B cell (primary cell): ENCODE results near the gene HSPB7.
"Not testable (repeated sequence)": the region's sequence is repeated elsewhere in the genome, so short reads cannot be mapped to it uniquely, and the experiment has no call there.

Experiments
- EZH2 ChIP-seq: IDR thresholded peaks from 2 replicates; pipeline ENCODE4 v1.6.1; 2012; ENCODE audit warnings: borderline replicate concordance, low read depth, mild to moderate bottlenecking, moderate library complexity, low read length; ENCODE audit not compliant: insufficient read depth, poor library complexity, severe bottlenecking
- TF ChIP-seq, protein P1 (sequence below): fragments of 200-600 bp; IDR thresholded peaks from one replicate; pipeline ENCODE4 v1.8.0; 2022; ENCODE audit warnings: antibody characterized with exemption, mild to moderate bottlenecking

DNA sequence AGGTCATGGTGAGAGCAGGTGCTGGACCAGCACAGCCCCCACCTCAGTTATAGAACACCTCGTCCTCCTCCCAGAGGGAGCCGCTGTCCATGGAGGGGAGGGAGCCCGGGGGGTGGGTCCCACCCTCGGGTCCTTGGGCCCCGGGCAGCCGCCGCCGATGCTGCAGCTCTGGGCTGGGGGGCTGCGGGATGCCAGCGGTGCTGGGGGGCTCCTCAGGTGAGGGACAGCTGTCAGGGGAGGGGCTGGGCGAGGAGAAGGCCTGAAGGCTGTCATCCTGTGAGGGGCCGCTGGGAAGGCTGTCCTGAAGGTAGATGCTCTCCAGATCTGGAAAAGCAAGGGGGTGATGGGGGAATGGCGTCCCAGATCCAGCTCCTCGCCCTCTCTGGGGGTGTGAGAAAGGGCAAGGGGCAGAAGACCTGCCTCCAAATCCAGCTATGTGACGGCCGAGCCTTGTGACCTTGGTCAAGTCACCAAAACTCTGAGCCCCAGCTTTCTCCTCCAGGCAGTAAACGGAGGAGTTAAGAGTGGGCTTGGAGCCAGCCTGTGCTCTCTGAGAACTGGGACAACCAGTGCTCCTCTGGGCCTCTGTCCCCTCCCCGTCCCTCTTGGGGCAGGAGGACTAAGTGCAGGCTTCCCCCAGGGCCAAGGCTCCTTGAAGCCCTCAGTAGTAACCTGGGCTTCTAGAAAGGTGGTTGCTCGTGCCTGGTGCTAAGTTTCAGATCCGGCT lies 40.7 kb upstream of the HSPB7 start:
- not testable (repeated sequence) for TF ChIP-seq EZH2
- TF ChIP-seq, protein P1, sequence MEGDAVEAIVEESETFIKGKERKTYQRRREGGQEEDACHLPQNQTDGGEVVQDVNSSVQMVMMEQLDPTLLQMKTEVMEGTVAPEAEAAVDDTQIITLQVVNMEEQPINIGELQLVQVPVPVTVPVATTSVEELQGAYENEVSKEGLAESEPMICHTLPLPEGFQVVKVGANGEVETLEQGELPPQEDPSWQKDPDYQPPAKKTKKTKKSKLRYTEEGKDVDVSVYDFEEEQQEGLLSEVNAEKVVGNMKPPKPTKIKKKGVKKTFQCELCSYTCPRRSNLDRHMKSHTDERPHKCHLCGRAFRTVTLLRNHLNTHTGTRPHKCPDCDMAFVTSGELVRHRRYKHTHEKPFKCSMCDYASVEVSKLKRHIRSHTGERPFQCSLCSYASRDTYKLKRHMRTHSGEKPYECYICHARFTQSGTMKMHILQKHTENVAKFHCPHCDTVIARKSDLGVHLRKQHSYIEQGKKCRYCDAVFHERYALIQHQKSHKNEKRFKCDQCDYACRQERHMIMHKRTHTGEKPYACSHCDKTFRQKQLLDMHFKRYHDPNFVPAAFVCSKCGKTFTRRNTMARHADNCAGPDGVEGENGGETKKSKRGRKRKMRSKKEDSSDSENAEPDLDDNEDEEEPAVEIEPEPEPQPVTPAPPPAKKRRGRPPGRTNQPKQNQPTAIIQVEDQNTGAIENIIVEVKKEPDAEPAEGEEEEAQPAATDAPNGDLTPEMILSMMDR, result not testable (repeated sequence)
